ENCODE measurements around the gene PCDHB1. TPM values are rescaled to one million over a fixed set of nuclear protein-coding genes. Genes with fewer than 3 reads are reported as not detected.

PCDHB1 gene
- total RNA-seq, 1 experiment from 2014 or later = 0.07 TPM

DNA sequence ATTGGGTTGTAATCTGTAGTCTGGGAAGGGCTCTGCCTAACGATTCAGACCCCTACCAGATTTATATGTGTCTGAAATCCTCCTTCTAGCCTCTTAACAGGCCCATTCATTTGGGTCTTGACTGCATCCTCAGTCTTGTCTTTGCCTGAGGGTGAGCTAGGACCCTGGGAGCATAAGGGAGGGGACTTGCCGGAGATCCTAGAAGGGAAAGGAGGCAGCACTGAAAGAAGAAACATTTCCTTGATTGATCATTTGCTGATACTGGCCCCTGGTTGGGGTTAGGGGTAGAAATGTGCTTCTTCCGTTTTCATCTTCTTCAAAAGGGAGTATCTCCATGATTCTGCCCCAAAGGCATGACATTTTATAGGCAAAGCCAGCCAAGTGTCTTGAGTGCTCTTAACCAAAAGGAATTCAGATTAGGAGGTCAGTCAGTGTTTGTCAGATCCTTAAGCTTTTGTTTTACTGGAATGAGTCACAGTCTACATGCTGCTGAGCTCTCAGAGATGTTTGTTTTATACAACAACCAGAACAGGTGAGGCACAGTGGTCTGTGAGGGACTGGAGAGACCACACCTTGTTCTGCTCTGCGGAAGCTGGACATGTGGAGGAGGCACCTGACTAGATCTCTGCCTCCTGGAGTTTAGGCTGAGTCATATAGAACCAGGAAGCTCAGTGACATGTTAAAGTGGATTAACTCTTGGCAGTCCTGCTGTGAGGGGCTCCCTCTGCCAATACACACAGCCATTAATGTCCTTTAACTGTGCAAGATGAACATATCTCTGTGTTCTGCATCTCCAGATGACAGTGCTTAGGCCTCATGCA lies 47.2 kb upstream of the PCDHB1 start:
- Mint-ChIP-seq H3K9me3 (no peaks in the 10 kb centered on the region), H3K4me1 (peaks cover 63 to 69% of the 10 kb centered on the region in 2 experiments), H3K36me3 (ENCODE audit: insufficient read depth in 1 of 3, low read depth in 3 of 3) (peaks cover 4 to 18% (median 6%) of the 10 kb centered on the region in 3 experiments; a peak in 6 of 7 replicates), H3K27ac (peak overlapping the region; percentile 79 to 98 (median 85); a peak in 6 of 7 replicates), H3K27me3 (ENCODE audit: low read depth) (peaks cover 4% of the 10 kb centered on the region; the same call in 1 of the 2 replicates), H3K4me3 (peak overlapping the region; percentile 34 to 53; a peak in 4 of 5 replicates)
- no CpG with 5 or more reads among the region's 4 CpGs for WGBS (ENCODE audit: extremely low coverage, insufficient read length, low lambda C conversion rate)
- Histone ChIP-seq H2BK15ac (ENCODE audit: low read depth, low read length) (no peak overlapping the region), H4K91ac (ENCODE audit: insufficient read length, low read depth, low read length) (no peak overlapping the region), H2BK5ac (ENCODE audit: insufficient read length, low read length) (no peak overlapping the region), H3K27ac (ENCODE audit: insufficient read length, low read depth, low read length) (peak overlapping the region; percentile 62), H3K9me3 (ENCODE audit: control insufficient read depth, low read depth, low read length) (no peaks in the 10 kb centered on the region), H2BK12ac (ENCODE audit: insufficient read length, low read depth, low read length) (no peak overlapping the region), H2BK20ac (ENCODE audit: low read depth, low read length, poor library complexity, severe bottlenecking) (no peak overlapping the region), H4K8ac (replicated peaks; ENCODE audit: insufficient read length, low read depth, low read length) (no peak overlapping the region), H3K9ac (ENCODE audit: extremely low read depth, insufficient read length, low read length) (no peak overlapping the region), H3K23ac (ENCODE audit: insufficient read length, low read depth, low read length) (no peak overlapping the region), H3K4ac (ENCODE audit: low read depth, low read length) (no peak overlapping the region), H3K14ac (ENCODE audit: insufficient read depth, low read length) (no peak overlapping the region), H3K23me2 (ENCODE audit: insufficient read length, low read depth, low read length, poor library complexity, severe bottlenecking) (peaks cover 9% of the 10 kb centered on the region), H3K79me2 (ENCODE audit: insufficient read depth, low read length) (no peaks in the 10 kb centered on the region), H2AFZ (ENCODE audit: low read length) (no peak overlapping the region), H4K20me1 (ENCODE audit: control insufficient read depth, insufficient read depth, insufficient read length) (no peaks in the 10 kb centered on the region), H2BK120ac (ENCODE audit: low read depth, low read length, poor library complexity, severe bottlenecking) (no peak overlapping the region), H3K4me1 (ENCODE audit: insufficient read depth, low read length) (peaks cover 23% of the 10 kb centered on the region), H3K56ac (ENCODE audit: insufficient read length, low read depth, low read length) (no peak overlapping the region), H2AK5ac (ENCODE audit: insufficient read length, low read length) (no peak overlapping the region), H3K18ac (ENCODE audit: insufficient read length, low read depth, low read length) (peak overlapping the region; percentile 18), H4K5ac (ENCODE audit: insufficient read length, low read depth, low read length) (no peak overlapping the region), H3K79me1 (ENCODE audit: insufficient read depth, low read depth, low read length, poor library complexity, severe bottlenecking) (no peaks in the 10 kb centered on the region), H3T11ph (ENCODE audit: low read length) (no peak overlapping the region), H3K27me3 (ENCODE audit: insufficient read depth, low read length) (no peaks in the 10 kb centered on the region), H3K4me2 (ENCODE audit: insufficient read depth, insufficient read length, low read length) (peak overlapping the region; percentile 32)
- TF ChIP-seq, protein P1, sequence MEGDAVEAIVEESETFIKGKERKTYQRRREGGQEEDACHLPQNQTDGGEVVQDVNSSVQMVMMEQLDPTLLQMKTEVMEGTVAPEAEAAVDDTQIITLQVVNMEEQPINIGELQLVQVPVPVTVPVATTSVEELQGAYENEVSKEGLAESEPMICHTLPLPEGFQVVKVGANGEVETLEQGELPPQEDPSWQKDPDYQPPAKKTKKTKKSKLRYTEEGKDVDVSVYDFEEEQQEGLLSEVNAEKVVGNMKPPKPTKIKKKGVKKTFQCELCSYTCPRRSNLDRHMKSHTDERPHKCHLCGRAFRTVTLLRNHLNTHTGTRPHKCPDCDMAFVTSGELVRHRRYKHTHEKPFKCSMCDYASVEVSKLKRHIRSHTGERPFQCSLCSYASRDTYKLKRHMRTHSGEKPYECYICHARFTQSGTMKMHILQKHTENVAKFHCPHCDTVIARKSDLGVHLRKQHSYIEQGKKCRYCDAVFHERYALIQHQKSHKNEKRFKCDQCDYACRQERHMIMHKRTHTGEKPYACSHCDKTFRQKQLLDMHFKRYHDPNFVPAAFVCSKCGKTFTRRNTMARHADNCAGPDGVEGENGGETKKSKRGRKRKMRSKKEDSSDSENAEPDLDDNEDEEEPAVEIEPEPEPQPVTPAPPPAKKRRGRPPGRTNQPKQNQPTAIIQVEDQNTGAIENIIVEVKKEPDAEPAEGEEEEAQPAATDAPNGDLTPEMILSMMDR (conservative IDR thresholded peaks at IDR 0.05) = no peak
- peak; percentile 84 for DNase-seq
